Suprapubic skin (tissue), 4 donors: ENCODE data around the gene LRRC10B.

Experiments used
- CTCF ChIP-seq, 2 donors: fragments of 200-600 bp in 1 of 2; fragments of 450-650 bp in 1 of 2; sonication (generic) in 1 of 2; IDR thresholded peaks; one replicate each; pipeline ENCODE4 v1.5.1; 2016 to 2019; ENCODE audit warnings: antibody characterized with exemption in 2 of 2, mild to moderate bottlenecking in 1 of 2, moderate library complexity in 1 of 2
- POLR2A ChIP-seq, 2 donors: fragments of 450-650 bp; IDR thresholded peaks; one replicate each; pipeline ENCODE4 v1.6.1; 2017; ENCODE audit warnings: antibody characterized with exemption in 2 of 2, mild to moderate bottlenecking in 2 of 2, moderate library complexity in 2 of 2
- POLR2AphosphoS5 ChIP-seq, 3 donors: sonication (generic); formaldehyde crosslinking; IDR thresholded peaks; one replicate each; pipeline ENCODE4 v1.6.1; 2017; ENCODE audit warnings: antibody characterized with exemption in 3 of 3

GRCh38 chr11:61480994-61481335, 27.6 kb upstream of the LRRC10B start:
- no peak for TF ChIP-seq CTCF (IDR thresholded peaks at IDR 0.05)
- TF ChIP-seq POLR2AphosphoS5 (IDR thresholded peaks at IDR 0.05) = no peak
- no peak for TF ChIP-seq POLR2A (IDR thresholded peaks at IDR 0.05)
